Measurements from ENCODE around the gene MCMBP.

- TF ChIP-seq EZH2phosphoT487 (IDR thresholded peaks at IDR 0.05; ENCODE audit: low read length) (no peak), CTCF (IDR thresholded peaks at IDR 0.05; ENCODE audit: low read length) (no peak)
Observed at GRCh38 chr10:119784340-119785067, 88.1 kb downstream of the MCMBP start.

Measured in MM.1S (cell line).